Measurements from ENCODE around the gene SPTBN4.
"Not testable (repeated sequence)": the region's sequence is repeated elsewhere in the genome, so short reads cannot be mapped to it uniquely, and the experiment has no call there.

Gene SPTBN4

DNA sequence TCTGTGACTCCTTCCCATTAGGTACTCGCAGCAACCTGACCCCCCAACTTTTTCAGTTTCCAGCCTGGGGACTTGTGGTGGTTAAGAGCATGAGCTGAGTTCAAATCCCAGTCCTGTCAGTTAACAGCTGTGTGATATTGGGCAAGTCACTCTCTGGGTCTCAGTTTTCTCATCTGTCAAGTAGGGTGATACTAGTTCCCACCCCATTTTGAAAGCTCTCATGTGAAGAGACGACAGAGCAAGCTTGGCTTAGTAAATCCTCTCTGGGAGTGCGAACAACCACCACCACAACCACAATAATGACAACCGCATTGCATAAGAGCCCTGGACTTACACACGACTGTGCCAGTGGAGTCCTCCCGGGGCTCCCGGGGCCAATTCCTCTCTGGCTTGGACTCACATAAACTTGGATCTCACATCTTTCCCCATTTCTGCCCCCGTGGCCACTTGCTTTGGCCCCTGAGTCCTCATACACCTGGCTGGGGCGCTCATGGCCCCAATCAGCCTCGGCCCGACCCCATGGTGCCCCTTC, 1.7 kb upstream of the SPTBN4 start:
- peak in 3 of 5 donors; percentile 11 to 61 (median 17) for DNase-seq

DNA sequence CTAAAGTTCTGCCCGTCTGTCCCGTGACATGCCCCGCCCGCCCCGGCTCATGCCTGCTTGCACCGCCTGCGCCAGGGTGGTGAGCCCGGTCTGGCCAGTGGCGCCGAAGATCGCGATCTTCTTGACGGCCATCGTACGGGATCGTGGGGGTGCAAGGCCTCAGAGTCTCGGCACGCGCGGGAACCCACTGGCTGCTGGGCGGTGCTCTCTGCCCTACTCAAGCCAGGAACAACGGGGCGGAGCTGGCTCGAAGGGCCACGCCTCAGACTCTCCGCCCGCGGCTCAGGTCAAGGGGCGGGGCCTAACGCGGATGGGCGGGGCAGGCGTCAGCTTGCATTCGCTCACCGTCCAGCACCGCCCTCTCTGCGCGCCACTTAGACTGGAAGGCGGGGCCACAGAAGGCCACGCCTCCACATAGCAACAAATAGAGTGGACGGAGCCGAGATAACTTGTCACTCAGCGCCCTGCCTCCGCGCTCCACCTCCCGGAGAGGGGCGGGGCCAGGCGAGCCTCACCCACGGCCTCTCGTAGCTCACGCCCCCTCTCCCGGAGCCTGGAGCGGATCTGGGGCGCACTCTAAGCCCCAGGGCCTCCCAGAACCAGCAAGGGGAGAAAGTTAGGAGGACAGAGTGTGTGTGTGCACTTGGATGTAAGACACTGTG, 1.1 kb upstream of the SPTBN4 start, which contains the start of gene BLVRB:
Gene BLVRB (minus strand): TSS at position 189 of the 662 bp plus-strand sequence. CDS start 57 bp downstream, at position 132.
- peak; percentile 99 to 100 (median 99) for DNase-seq

DNA sequence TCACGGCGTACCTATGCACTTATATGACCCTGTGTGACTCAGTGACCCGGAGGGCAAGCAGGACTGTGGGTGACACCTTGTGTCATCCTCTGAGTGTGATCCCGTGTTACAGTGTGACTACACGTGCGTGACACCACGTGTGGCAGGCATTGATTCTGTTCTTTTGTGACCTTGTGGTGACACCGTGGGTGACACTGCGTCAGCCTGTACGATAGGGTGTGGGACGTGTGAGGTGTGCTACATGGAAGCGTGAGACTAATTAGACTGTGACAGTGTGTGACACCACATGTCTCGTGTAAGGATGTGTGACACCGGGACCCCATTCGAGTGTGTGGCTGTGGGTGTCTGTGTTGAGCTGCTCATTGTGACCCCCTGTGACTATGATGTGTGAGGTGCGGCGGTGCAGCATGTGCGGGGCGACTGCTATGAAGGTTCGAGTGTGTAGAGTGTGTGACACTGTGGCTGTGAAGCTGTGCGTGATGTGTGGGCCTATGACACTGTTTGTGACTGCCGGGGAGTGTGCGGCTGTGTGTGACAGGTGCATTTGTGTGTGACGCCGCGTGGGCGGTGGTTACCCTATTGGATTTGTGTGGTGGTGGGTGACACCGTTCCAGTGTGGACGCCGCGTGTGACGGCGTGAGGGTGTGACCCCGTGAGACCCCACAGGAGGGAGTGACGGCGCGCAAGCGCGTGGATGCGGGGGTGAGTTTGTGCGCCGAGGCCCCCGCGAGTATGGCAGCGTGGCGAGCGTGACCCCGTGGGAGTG, 399 bp upstream of the SPTBN4 start:
- peak in 2 of 5 donors; percentile 60 to 62 for DNase-seq

DNA sequence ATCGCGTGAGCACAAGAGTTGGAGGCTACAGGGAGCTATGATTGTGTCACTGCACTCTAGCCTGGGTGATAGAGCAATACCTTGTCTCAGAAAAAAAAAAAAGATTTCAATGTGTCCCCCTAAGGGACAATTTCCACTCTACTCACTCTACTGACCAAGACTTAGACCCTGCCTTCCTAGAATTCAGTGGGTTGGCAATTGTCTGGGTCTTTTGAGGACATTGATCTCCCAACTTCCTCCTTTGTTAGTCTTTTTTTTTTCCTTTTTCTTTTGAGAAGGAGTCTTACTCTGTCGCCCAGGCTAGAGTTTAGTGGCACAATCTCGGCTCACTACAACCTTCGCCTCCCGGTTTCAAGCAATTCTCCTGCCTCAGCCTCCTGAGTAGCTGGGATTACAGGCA, 2.2 kb downstream of the SPTBN4 start:
- no peak for DNase-seq

DNA sequence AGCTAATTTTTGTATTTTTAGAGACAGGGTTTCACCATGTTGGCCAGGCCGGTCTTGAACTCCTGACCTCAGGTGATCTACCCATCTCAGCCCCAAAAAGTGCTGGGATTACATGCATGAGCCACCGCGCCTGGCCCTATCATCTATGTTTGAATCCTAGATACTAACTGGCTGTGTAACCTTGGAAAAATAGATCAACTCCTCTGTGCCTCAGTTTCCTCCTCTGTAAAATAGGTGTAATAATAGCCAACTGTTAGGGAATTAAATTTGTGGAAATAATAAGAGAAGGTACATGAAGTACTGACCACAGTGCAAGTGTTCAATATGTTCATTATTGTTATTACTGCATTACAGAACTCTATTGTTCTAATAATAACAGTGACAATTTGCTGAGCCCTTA, 4.3 kb downstream of the SPTBN4 start:
- DNase-seq, result no peak

DNA sequence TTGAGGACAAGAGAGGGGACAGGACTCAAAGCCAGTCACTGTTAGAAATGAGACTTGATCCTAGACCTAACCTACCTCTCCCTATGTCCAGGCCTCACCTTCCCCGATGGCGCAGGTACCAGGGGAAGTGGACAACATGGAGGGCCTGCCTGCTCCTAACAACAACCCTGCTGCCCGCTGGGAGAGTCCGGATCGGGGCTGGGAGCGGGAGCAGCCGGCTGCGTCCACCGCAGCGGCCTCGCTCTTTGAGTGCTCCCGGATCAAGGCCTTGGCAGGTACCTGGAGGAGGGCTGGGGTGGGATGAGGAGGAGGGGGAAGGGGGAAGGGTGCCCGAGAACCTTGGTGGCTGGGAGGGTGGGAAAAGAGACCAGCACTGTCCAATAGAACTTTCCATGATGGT, 5.7 kb downstream of the SPTBN4 start:
- no peak for DNase-seq

DNA sequence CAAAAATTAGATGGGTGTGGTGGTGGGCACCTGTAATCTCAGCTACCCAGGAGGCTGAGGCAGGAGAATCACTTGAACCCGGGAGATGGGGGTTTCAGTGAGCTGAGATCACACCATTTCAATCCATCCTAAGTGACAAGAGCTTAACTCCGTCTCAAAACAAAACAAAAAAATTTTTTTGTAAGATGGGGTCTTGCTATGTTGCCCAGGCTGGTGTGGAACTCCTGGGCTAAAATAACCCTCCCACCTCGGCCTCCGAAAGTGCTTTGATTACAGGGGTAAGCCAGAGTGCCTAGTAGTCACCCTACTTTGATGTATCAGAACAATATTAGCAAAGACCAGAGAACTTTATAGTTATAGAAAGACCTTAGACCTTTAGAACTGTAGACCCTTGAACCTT, 7.9 kb downstream of the SPTBN4 start:
- no peak for DNase-seq

DNA sequence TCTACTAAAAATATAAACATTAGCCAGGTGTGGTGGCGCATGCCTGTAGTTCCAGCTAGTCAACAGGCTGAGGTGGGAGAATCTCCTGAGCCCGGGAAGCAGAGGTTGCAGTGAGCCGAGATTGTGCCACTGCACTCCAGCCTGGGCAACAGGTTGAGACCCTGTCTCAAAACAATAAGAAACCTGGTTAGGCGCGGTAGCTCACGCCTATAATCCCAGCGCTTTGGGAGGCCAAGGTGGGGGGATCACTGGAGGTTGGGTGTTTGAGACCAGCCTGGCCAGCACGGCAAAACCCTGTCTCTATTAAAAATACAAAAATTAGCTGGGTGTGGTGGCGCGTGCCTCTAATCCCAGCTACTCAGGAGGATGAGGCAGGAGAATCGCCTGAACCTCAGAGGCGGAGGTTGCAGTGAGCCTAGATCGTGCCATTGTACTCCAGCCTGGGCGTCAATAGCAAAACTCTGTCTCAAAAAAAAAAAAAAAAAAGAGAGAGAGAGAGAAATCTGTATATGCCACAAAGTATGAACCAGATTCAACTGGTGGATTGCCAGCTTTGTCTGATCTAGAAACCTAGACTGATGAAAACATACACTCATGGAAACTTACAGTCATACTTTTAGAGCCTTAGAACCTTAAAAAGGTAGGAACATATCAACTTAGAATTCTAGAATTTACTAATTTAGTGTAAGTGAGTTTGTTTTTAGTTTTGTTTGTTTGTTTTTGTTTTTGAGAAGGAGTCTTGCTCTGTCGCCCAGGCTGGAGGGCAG, 9.3 kb downstream of the SPTBN4 start:
- DNase-seq, result not testable (repeated sequence)

DNA sequence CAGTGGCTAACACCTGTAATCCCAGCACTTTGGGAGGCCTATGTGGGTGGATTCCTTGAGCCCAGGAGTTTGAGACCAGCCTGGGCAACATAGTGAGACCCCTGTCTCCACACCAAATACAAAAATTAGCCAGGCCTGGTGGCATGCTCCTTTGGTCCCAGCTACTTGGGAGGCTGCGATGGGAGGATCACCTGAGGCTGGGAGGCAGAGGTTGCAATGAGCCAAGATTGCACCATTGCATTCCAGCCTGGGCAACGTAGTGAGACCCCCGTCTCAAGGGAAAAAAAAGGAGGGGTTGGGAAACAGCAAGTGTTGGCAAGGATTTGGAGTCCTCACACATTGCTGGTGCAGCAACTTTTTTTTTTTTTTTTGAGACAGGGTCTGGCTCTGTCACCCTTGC, 19.2 kb downstream of the SPTBN4 start:
- DNase-seq, result no peak

DNA sequence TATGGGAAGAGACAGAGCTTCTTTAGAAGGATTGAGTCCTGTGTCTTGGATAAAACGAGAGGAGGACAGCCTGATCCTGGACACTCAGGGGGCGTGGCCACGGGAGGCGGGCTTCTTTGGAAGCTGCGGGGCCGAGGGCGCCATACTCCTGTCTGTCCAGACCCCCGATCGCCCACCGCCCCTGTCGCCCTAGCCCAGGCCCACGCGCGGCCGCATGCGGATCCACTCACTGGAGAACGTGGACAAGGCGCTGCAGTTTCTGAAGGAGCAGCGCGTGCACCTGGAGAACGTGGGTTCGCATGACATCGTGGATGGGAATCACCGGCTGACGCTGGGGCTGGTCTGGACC, 23.1 kb downstream of the SPTBN4 start:
- DNase-seq, result no peak

DNA sequence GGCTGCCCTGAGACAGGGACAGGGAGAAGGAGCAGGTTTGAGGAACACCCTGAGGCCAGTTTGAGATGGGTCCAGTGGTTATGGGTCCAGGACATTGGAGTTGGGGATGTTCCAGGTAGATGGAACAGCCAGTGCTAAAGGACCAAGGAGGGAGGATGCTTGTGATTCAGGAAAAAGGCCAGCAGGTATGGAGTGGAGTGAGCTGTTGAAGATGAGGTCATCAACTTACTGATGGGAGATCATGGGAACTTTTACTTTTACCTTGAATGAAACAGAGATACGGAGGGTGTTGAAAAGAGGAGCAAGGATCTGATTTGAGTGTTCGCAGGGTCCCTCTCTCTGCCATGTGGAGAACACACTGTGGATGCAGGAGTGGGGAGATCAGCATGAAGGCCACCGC, 25.5 kb downstream of the SPTBN4 start:
- no peak for DNase-seq

DNA sequence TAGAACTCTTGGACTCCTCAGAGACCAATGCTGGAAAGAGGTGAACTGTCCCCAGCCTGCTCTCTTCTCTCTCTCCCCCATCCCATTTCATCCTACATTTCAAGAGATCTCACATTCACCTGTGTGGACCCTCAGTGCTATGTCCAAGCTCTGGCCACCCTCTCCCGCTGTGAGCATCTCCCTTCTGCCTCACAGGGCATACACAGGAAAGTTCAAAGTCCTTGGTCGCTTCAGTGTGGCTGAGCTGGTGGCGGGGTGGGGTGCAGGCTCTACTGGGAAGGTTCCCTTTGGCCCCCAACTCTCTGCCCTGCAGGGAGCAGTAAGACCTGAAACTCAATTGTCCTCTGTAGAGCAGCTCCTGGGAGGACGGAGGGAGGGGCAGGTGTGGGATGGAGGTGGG, 27.0 kb downstream of the SPTBN4 start:
- DNase-seq, result no peak

DNA sequence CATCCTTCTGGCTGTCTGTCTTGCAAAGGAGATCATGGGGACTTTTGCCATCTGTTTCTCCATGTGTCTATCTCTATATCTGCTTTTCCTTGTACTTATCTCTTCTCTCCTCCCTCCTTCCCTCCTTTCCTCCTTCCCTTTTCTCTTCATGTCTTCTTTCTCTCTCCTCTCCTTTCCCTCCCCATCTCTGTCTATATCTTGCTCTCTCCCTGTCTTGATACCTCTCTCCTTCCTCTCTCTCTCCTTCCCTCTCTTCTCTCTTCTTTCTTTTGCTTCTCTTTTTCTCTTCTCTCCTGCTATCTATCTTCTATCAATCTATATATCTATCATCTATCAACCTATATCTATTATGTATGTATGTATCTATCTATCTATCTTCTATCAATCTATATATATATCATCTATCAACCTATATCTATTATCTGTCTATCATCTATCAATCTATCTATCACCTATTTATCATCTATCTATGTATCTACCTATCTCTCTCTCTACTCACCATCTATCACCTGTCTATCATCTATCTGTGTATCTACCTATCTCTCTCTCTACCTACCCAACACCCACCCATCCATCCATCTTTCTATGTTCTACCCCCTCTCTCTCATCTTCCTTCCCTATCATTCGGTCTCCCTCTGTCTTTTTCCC, 27.5 kb downstream of the SPTBN4 start:
- DNase-seq, result no peak

DNA sequence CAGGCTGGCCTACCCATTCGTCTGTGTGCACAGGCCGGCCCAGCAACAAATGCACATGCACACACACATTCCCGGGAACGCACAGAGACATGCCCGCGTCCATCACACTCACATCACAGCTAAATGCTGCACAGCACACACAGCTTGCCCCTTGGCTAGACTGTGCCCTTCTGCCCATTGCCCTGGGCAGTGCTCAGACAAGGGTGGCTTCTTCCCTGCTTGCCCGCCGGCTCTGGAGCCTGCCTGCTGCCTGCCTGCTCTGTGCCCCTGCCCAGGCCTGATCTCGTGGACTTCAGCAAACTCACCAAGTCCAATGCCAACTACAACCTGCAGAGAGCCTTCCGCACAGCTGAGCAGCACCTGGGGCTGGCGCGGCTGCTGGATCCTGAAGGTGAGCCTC, 30.4 kb downstream of the SPTBN4 start:
- DNase-seq, result no peak

DNA sequence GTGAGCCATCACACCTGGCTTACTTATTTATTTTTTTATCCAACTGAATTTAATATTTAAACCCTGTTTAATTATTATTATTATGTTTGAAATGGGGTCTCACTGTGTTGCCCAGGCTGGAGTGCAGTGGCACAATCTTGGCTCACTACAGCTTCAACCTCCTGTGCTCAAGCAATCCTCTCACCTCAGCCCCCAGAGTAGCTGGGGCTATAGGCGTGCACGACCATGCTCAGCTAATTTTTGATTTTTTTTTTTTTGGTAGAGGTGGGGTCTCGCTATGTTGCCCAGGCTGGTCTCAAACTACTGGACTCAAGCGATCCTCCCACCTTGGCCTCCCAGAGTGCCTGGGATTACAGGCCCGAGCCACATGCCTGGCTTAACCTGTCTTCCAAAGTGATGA, 32.5 kb downstream of the SPTBN4 start:
- no peak for DNase-seq

DNA sequence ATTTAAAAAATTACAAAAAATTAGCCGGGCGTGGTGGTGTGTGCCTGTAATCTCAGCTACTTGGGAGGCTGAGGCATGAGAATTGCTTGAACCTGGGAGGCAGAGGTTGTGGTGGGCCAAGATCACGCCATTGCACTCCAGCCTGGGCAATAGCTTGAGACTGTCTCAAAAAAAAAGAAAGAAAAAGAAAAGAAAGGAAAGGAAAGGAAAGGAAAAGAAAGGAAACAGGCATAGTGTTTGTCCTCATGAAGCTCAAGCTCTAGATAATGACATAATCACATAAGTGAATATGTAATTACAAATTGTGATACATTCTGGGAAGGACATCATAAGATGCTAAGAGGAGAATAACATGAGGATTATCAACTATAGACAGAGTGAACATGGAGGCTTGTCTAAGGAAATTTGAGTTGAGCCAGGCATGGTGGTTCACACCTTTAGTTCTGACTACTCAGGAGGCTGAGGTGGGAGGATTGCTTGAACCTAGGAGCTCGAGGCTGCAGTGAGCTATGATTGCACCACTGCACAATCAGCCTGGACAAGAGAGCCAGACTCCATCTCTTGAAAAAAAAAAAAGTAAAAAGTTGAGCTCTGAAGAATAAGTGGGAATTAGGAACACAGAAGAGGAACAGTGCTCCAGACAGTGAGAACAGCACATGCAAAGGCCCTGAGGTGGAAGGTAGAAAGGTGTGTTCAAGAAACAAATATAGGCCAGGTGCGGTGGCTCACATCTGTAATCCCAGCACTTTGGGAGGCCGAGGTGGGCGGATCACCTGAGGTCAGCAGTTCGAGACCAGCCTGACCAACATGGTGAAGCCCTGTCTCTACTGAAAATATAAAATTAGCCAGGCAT, 34.1 kb downstream of the SPTBN4 start:
- DNase-seq, result not testable (repeated sequence)

DNA sequence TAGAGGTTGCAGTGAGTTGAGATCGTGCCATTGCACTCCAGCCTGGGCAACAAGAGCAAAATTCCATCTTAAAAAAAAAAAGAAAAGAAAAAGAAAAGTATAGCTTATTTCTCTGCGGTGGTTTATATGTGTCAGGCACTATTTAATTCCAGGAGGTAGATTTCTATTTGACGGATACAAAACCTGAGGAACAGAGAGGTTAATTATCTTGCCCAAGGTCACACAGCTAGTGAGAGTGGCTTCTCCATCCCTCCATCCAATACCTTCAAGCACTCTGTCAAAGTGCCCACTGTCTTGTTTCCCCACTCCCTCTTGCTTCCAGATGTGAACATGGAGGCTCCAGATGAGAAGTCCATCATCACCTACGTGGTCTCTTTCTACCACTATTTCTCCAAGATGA, 34.8 kb downstream of the SPTBN4 start:
- DNase-seq, result no peak

DNA sequence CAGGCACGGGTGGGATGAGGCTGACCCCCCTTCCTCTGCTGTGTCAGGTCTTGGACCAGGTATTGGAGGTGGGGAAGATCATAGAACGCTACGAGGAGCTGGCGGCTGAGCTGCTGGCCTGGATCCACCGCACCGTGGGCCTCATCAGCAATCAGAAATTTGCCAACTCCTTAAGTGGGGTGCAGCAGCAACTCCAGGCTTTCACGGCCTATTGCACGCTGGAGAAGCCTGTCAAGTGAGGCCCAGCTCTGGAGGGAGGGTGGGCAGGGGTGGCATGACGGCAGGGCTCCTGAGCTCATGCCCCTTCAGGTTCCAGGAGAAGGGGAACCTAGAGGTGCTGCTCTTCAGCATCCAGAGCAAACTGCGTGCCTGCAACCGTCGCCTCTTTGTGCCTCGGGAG, 35.3 kb downstream of the SPTBN4 start:
- no peak for DNase-seq

DNA sequence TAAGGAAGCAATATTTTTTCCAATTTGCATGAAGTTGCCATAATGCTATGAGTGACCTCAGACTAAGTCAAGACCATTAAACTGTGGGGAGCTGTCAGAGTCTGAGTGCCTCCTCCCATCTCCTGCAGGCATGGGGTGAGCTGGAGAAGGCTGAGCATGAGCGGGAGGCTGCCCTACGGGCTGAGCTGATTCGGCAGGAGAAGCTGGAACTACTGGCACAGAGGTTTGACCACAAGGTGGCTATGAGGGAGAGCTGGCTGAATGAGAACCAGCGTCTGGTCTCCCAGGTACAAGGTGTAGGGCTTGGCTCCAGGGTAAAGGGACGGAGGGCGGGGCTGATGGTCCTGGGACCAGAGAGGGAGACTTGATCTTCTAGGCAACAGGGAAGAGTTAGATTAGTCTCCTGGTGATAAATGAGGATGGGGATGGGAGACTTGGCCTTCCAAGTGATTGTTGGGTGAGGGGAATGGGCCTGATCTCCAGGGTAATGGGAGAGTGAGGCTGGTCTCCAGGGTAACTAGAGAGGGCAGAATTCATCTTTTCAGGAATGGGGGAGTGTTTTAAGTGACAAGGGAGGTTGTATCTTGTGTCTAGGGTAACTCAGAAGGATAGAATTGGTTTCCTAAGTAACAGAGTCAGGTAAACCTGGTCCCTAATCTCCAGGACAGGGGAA, 36.0 kb downstream of the SPTBN4 start:
- no peak for DNase-seq

DNA sequence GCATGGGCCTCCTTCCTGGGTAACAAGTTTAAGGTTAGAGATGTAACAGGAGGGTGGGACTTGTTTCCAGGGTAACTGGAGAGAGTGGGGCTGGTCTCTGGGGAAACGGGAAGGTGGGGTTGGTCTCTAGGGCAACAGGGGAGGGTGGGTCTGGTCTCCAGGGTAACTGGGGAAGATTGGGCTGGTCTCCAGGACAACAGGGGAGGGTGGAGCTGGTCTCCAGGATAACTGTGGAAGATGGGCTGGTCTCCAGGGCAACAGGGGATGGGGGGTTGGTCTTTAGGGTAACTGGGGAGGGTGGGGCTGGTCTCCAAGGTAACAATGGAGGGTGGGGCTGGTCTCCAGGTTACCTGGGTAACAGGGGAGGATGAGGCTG, 36.5 kb downstream of the SPTBN4 start:
- DNase-seq, result no peak

DNA sequence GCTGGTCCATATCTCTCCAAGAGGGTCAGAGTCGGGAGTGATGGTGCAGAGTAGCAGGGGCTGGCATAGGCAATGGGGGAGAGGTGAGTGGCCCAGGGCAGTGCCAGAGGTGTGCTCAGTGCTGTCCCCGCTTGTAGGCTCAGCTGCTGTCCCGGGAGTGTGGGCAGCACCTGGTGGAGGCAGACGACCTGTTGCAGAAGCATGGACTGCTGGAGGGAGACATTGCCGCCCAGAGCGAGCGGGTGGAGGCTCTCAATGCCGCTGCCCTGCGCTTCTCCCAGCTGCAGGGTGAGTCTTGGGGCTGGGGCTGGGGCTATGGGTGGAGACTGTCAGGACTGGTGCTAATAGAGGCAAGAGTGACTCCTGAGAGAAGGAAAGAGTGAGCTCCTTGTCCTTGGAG, 39.3 kb downstream of the SPTBN4 start:
- no peak for DNase-seq
